Measurements from ENCODE around the gene PIKFYVE.

GRCh38 chr2:208304695-208305094, 38.6 kb downstream of the PIKFYVE start:
- no peak for TF ChIP-seq CTCF (IDR thresholded peaks at IDR 0.05)
- no peak for TF ChIP-seq POLR2A (IDR thresholded peaks at IDR 0.05)
- TF ChIP-seq EP300 (IDR thresholded peaks at IDR 0.05; ENCODE audit: low read depth) = no peak
- TF ChIP-seq POLR2AphosphoS5 (IDR thresholded peaks at IDR 0.05) = no peak
